ENCODE data around the gene SF3B4. TPM values are rescaled to one million over a fixed set of nuclear protein-coding genes. Genes with fewer than 3 reads are reported as not detected.

Gene SF3B4
- total RNA-seq, 4 donors from 2014 or later = 12.1 to 21.6 (median 14.0) TPM

- Histone ChIP-seq H3K36me3 (peaks cover 0 to 24% (median 8%) of the 10 kb centered on the region in 4 donors), H3K9me3 (no peaks in the 10 kb centered on the region), H3K4me1 (peaks cover 26 to 58% (median 49%) of the 10 kb centered on the region in 4 donors), H3K27ac (replicated peaks in 1 of 4) (peak within 1 kb of the TSS; percentile 81 to 84 (median 82)), H3K27me3 (no peaks in the 10 kb centered on the region), H3K4me3 (peak within 1 kb of the TSS; percentile 55 to 70 (median 66))
- no peak for DNase-seq (ENCODE audit: extremely low spot score)
- intact Hi-C loops (cut with DNase I) = no loop called here
- TF ChIP-seq POLR2A (IDR thresholded peaks at IDR 0.05; ENCODE audit: low read depth) (no peak), EP300 (IDR thresholded peaks at IDR 0.05) (no peak), CTCF (IDR thresholded peaks at IDR 0.05) (no peak), POLR2AphosphoS5 (IDR thresholded peaks at IDR 0.05) (peak; percentile 43 to 56)
- 18% methylated on average over 18 of the region's 18 CpGs for WGBS
These were observed 8.8 kb upstream of the SF3B4 start, which contains the start of gene MTMR11 for GRCh38 chr1:149936170-149936991. MTMR11 (minus strand) TSS chr1:149936879; CDS start chr1:149936647, 232 bp downstream.

- Histone ChIP-seq H3K27me3 (no peaks in the 10 kb centered on the region), H3K4me1 (peaks cover 19 to 47% (median 43%) of the 10 kb centered on the region in 4 donors), H3K4me3 (no peak overlapping the region), H3K27ac (replicated peaks in 1 of 4) (peak overlapping the region in 1 of 4 donors; percentile 0), H3K36me3 (peaks cover 0 to 44% (median 20%) of the 10 kb centered on the region in 4 donors), H3K9me3 (no peaks in the 10 kb centered on the region)
- 76% methylated on average over 2 of the region's 2 CpGs for WGBS
- intact Hi-C loops (cut with DNase I) = no loop called here
- no peak for TF ChIP-seq CTCF (IDR thresholded peaks at IDR 0.05)
- no peak for TF ChIP-seq EP300 (IDR thresholded peaks at IDR 0.05)
- no peak for TF ChIP-seq POLR2AphosphoS5 (IDR thresholded peaks at IDR 0.05)
- no peak for TF ChIP-seq POLR2A (IDR thresholded peaks at IDR 0.05; ENCODE audit: low read depth)
- DNase-seq (ENCODE audit: extremely low spot score) = no peak
These were observed 6.8 kb upstream of the SF3B4 start for GRCh38 chr1:149934356-149934755.

- Histone ChIP-seq H3K27ac (replicated peaks in 1 of 4) (peak overlapping the region in 1 of 4 donors; percentile 5), H3K4me3 (no peak overlapping the region), H3K27me3 (no peaks in the 10 kb centered on the region), H3K36me3 (peaks cover 0 to 47% (median 20%) of the 10 kb centered on the region in 4 donors), H3K9me3 (no peaks in the 10 kb centered on the region), H3K4me1 (peaks cover 18 to 42% (median 38%) of the 10 kb centered on the region in 4 donors)
- WGBS = 93% methylated on average over 4 of the region's 4 CpGs
- no peak for TF ChIP-seq POLR2A (IDR thresholded peaks at IDR 0.05; ENCODE audit: low read depth)
- no peak for TF ChIP-seq CTCF (IDR thresholded peaks at IDR 0.05)
- no peak for TF ChIP-seq EP300 (IDR thresholded peaks at IDR 0.05)
- DNase-seq (ENCODE audit: extremely low spot score) = no peak
- intact Hi-C loops (cut with DNase I) = no loop called here
These were observed 5.6 kb upstream of the SF3B4 start for GRCh38 chr1:149933208-149933607.

GRCh38 chr1:149932474-149932873 is 4.9 kb upstream of the SF3B4 start:
- intact Hi-C loops (cut with DNase I) = no loop called here

GRCh38 chr1:149931212-149931790 is 3.7 kb upstream of the SF3B4 start:
- Histone ChIP-seq H3K9me3 (no peaks in the 10 kb centered on the region), H3K27ac (replicated peaks in 1 of 4) (no peak overlapping the region), H3K27me3 (no peaks in the 10 kb centered on the region), H3K36me3 (peaks cover 0 to 51% (median 25%) of the 10 kb centered on the region in 4 donors), H3K4me1 (peaks cover 15 to 35% (median 30%) of the 10 kb centered on the region in 4 donors), H3K4me3 (no peak overlapping the region)
- WGBS = 81% methylated on average over 13 of the region's 13 CpGs
- intact Hi-C loops (cut with DNase I) = no loop called here
- no peak for TF ChIP-seq CTCF (IDR thresholded peaks at IDR 0.05)
- TF ChIP-seq POLR2A (IDR thresholded peaks at IDR 0.05; ENCODE audit: low read depth) = no peak
- no peak for TF ChIP-seq EP300 (IDR thresholded peaks at IDR 0.05)
- no peak for TF ChIP-seq POLR2AphosphoS5 (IDR thresholded peaks at IDR 0.05)
- no peak for DNase-seq (ENCODE audit: extremely low spot score)

More at GRCh38 chr1:149932474-149932873, 4.9 kb upstream of the SF3B4 start:
- 93% methylated on average over 8 of the region's 8 CpGs for WGBS
- Histone ChIP-seq H3K9me3 (no peaks in the 10 kb centered on the region), H3K27me3 (no peaks in the 10 kb centered on the region), H3K27ac (replicated peaks in 1 of 4) (no peak overlapping the region), H3K36me3 (peaks cover 0 to 47% (median 20%) of the 10 kb centered on the region in 4 donors), H3K4me1 (peaks cover 12 to 37% (median 32%) of the 10 kb centered on the region in 4 donors), H3K4me3 (no peak overlapping the region)
- DNase-seq (ENCODE audit: extremely low spot score) = no peak
- no peak for TF ChIP-seq POLR2A (IDR thresholded peaks at IDR 0.05; ENCODE audit: low read depth)
- no peak for TF ChIP-seq POLR2AphosphoS5 (IDR thresholded peaks at IDR 0.05)
